HG03025 (cell line): Measurements from ENCODE around the gene DNAH11.

Source experiments
- ATAC-seq: cut with Tn5 transposase; IDR thresholded peaks from one replicate; pipeline ENCODE4 v1.9.1; 2021; ENCODE audit warnings: mild to moderate bottlenecking, moderate library complexity; ENCODE audit not compliant: unreplicated experiment, low FRiP score

The DNAH11 gene

DNA sequence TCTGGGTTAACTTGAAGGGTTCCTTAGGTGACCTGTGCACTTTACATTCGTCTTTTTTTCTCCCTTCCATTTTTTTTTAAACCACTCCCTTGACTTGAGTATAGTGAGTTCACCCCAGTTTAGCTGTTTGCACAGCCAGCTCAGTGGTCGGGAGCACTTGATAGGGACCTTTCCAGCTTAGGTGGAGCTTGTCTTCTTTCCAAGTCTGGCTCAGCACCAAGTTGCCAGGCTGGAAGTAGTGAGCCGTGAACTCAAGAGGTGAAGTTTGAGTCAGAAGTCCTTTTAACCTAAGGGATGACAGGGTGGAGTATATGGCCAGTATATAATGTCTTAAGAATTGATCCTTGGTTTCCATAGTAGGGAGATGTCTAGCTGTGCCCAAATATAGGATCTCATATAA is 7.2 kb downstream of the DNAH11 start:
- ATAC-seq = no peak

DNA sequence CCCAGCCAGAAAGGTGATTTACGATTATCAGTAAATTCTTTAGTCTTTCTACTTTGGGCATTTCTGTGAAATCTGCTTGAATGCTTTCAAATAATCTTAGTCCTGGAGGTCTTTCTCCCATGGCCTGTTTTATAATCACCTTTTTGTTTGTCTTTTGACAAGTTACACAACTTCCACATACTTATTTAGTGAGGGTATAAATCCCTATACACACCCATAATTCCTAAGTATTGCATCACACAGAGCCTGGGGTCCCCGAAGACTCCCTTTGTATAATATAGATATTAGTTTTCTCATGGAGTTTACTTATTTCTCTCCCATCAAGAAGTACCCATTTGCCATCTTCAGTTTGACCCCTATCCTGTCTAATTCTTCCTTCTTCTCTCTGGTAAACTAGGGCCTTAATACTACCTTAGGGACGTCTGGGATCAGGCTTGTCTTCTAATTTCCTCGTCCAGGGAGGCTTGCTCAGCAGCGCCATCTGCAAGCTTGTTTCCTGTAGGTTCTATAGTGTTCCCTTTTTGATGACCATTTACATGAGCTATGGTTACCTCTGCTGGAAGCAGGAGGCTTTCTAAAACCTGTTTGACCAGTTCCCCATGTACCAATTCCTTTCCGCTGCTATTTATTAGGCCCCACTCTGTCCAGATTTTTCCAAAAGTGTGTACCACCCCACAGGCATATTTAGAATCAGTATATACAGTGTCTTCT is 8.1 kb downstream of the DNAH11 start:
- ATAC-seq = no peak

DNA sequence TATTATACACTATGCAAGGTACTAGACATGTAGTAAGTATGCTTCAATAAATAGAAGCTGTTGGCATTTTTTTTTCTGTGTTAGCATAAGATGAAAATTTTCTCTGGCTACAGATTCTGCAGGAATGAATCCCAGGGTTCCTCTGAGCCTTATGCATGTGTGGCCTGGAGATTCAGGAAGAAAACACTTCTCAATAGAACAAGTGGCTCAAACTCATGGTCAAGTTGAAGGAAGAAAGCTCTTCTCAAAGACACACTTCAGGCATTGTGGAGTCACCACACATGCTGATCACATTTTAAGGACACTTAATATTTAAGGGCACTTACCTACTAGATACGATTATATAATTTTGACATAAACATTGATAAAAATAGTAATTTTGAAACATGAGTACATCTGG is 19.5 kb downstream of the DNAH11 start:
- ATAC-seq = no peak

DNA sequence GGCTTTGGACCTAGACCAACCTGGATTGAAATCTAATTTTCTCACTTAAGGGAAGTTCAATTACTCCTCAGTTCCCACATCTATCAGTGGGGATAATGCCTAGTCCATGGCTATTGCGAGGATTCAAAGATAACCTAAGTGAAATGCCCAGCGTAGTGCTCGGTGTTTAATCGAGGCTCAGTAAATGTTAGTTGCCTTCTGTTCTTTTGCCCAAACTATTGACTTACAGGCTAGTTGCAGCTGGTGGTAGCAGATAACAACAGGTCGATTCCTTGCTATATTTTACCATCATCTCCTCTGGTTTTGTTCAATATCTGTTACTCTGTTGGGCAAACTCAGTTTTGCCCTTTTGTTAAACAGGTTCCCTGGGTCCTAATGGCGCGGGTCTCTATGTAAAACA is 22.8 kb downstream of the DNAH11 start:
- no peak for ATAC-seq

DNA sequence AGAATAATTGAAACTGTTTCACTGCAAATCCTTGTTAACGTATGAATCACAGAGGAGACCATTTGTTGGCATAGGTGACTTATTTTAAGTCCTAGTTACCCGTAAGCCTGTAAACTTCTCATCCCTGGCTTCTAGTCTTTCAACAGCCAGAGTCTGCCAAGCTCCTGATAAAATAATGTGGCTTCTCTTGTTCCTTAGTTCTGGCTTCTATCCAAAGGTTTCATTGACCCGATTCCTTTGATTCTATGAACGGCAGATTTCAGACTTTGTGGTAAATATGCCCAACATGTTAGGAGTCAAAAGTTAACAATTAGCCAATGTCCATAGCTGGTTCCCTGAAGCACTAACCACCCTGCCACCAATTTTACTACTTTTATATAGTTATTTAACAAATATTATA is 23.3 kb downstream of the DNAH11 start:
- no peak for ATAC-seq

DNA sequence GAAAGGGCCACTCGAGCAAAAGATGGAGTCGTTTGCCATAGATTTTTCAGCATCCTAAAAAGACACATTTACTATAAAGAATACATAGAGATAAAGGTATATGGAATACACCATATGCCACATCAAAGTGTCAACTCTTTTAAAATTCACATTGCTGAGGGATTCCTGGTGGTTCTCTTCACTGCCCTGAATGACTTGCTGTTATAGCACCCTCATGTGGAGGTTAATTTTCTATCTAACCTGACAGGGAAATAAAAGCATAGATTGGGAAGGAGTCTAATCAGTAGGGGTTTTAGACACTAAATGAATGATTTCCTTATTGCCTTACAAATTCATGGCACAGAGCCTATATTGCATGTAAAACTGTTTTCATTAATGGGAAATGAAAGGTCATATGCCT is 25.9 kb downstream of the DNAH11 start:
- no peak for ATAC-seq

DNA sequence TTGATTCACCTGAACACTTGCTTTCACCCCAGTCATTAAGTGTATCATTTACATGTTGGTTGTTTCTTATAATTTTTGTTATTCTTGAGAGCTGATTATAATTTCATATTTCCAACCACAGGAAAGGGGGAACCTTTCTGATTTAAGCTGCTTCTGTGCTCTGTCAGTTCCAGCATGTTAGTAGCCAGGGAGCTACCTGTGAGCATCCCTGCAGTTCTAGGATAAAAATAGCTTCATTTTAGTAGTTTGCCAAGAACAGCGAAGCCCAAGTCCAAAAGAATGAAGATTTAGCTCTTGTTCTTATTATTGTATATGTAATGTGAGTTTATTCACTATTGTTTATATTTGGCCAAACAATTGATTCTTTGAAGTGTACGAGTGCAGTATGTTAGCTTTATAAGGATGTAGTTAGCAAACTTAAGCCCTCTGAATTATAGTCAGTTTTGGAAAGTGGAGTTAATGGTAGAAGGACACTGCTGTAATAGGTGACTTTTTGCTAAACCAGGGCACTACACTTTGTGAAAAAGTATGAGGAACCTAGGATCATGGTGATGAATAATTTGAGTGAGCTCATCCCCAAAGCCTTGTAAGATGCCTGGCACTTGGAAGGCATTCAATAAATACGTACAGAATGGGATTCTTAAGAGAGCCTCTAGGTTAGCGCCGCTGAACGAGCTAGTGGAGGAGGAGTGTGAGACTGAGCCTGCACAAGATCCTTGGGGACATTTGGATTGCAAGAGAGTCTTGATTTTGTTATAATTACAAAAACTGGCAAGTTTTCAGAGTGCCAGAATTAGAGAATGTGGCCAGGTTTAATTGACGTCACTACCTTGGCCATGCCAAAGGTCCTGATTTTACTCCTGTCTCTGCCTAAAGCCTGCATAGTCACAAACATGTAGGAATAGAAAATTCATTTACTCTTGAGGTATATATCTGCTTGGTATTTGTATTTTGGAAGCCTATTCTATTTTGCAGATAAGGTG is 29.8 kb downstream of the DNAH11 start:
- ATAC-seq = no peak

DNA sequence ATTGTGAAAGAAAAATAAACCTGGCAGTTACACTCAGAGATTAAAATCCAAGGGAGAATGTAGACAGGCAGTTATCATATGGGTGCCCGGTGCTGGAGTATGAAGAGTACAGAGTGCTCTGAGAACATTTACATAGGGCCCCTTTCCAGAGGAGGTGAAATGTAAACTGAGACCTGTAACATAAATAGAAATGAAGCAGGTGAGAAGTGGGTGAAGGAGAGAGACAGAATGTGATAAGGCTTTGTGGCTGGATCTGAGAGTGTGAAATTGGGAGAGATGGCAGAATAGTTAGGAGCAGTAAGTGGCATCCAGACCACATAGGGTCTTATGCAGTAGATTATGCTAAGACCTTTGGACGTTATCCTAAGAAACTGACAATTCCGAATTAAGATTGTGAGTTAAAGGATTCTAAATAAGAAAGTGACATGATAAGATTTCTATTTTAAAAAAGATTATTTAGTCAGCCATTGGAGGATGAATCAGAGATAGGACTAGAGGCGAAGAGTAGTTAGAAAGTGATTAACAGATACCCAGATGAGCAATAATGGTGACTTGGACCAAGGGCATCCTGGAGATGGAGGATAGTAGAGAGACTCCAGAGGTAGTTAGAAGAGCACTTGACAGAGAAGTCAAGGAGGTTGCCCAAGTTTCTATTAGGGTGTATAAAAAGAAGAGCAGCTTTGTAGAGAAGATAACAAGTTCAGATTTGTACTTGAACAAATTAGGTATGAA is 36.7 kb downstream of the DNAH11 start:
- ATAC-seq = no peak

DNA sequence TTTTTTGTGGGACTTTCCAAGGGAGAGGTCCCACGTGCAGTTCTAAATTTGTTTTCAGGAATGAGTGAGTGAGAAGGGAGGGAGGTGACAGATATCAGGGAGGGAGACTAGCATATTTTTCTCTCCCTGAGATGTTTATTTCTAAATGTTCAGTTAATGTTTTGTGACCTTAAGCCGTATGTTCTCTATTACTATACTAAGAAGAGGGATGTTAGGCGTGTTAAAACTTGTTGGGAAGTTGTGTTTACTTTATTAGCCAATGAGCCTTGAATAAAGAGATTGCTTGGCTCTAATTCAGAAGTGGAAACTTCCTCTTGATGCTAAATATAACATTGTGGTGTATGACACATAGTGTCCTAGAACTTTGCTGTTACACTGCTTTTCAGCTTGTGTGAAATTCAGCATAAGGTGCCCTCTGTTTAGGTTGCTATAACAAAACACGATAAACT is 37.3 kb downstream of the DNAH11 start:
- ATAC-seq = no peak

DNA sequence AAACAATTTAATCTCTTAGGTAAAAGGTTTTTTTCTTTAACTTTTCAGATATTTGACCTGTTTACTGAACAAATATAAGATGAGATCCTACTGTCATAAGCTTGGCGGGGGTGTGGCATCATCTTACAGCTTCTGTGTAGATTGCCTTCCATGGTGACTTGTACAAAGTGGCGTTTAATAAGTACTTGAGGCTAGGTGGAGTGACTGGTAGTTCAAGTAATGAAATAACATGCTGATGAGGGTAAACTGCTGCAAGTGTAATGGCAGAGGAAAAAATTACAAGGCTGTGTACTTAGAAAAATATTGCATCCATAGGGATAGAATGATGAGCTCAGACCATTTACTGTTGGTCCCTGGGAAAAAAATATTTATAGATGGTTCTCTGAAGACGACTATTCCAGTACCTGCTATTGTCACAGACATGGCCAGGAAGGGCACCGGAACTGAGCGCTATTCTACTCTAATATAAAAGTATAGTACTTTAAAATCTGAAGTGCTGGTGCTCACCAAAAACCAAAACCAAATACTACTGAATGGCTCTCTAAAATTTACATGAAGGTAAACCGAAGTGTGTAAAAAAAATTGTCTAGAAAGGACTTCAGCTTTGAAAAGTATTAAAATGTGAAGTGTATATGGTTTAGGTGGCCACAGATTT is 42.4 kb downstream of the DNAH11 start:
- no peak for ATAC-seq

DNA sequence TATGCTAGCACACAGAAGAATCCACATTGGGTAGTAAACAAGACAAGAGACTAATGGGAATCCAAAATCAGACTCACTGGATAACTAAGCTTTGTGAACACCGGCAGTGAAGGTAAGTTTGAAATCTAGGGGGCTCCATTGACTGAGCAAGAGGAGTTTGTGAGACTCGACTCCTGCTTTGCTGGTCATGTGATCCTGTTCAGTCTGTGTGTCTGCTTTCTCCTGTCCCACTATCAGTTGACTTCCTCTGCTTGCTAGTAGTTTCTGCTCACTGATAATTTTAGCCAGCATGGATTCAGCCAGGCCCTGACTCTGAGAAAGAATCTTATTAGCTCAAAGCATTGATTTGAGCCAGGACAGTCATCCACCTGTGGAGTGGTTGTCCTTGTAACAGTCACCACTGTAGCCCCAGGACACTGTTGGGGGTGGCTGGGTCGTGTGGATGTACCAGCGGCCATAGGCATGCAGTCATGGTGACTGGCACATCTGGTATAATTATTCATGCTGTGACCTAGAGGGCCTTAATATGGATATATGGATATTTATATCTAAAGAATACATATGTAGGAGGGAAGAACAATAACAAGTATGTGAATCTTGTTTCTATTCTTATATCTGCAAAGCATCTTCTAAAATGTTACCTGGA is 44.4 kb downstream of the DNAH11 start:
- ATAC-seq = no peak

DNA sequence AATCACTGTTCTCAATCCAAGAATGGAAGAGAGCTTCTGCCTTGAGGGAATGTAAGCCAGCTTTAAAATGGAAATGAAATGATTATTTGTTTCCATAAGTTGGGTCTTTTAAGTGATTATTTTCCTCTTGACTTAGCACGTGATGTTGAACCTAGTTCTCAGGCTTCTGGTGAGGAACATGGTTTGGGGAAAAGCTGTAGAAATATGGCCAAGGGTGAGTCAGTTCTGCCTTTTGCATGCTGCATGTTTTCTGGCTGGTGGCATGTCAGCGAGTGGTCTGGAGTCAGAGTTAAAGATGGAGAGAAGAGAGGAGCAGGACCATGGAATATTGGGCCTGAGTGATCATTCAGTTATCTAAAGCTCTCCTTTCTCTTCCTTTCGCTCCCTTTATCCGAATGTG is 54.0 kb downstream of the DNAH11 start:
- ATAC-seq = no peak

DNA sequence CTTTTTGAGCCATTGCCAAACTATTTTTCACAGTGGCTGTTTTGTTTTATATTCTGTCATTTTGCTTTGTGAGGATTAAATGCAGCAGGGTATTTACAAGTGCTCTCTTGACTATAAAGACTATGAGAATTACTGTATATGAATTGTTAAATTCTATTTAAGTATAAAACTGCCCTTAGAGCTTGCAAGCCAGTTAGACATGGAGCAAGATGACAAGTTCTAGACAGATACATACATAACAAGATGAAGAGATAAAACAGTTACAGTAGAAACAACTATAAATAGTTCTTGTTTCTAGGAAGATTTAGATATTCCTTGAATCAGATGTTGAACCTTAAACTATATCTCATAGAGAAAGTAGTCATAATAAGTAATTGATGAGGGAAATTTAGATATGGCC is 60.6 kb downstream of the DNAH11 start:
- no peak for ATAC-seq

DNA sequence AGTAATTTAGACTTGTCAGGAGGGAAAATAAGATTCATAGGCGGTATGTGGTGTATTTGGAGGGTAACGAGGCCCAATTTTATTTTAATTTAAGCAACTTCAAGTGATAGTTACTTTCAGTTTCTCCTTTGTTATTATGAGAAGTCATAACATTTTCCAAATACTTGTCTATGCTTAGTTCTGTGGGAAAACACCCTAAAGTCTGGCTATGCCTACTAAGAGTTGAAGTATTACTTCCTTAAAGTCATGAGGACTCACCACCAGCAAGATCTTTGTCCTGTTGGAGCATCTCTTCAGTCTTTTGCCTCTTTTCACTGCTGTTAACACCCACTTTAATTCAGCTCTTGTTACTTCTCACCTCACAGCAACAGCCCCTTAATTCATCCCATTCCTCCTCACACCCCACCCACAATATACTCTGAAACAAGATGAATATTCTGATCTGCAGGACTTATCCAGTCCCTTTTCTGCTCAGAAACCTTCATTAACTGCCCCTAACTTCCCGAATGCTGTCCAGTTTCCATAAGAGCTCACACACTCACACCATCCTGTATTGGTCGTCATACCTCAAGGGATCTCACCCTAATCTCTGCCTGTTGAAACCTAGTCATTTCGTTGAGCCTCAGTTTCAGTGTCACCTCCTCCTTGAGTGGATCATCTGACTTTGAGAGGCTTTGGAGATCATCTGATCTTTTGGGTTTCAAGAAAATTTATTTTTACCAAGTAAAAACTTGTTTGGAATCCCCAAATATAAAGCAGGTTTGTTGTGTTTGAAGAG is 61.3 kb downstream of the DNAH11 start:
- no peak for ATAC-seq

DNA sequence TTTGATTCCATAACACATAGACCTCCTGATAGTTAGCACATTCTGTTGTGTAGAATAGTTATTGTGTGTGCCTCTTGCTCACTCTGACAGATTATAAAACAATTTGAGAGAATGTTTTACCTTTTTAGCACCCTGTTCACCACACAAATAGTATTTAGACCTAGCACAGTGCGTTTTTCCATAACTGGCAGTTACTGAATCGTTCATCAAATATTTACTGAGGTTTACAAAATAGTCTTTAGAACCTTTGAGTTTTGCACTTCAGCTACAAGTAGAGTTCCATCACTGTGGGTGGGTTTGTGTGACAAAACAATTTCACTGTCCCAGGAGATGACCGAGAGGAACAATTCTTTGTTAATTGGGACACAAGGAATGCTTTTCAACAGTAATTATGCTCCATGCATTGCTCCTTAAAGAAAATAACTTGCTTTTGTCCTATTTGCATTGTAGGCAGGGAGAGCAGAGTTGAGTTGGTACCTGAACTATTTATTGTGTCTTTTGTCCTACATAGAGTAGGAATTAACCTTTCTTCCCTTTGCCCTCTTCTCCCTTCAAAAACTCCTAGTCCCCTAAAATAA is 62.3 kb downstream of the DNAH11 start:
- ATAC-seq = no peak

DNA sequence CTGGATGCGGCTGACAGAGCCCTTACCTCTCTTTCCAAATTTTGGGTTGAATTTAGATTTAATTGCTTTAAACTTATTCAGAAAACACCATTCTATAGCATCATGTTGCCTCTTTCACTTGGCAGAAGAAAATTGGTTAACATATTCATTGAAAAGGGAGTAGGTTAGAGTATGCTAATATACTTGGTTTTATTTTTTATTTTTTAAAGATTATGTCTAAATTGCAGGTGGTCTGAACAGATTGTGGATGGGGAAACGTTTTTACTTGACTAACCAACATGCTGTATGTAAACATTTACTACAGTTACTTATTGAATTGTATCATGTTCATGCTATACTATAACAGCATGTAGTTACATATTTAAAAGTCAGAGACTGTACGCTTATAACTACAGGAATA is 65.6 kb downstream of the DNAH11 start:
- ATAC-seq = no peak

DNA sequence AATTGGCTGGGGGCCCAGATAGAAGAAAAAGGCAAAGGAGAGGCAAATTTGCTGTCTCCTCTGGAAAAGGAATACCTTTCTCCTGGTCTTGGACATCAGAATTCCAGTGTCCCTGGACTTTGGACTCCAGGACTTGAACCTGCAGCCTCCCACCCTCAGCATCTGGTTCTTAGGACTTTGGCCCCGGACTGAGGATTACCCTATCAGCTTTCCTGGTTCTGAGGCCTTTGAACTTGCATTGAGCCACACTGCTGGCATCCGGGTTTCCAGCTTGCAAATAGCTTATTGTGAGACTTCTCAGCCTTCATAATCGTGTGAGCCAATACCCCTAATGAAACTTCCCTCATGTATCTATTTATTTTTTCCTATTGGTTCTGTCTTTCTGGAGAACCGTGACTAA is 68.3 kb downstream of the DNAH11 start:
- no peak for ATAC-seq

DNA sequence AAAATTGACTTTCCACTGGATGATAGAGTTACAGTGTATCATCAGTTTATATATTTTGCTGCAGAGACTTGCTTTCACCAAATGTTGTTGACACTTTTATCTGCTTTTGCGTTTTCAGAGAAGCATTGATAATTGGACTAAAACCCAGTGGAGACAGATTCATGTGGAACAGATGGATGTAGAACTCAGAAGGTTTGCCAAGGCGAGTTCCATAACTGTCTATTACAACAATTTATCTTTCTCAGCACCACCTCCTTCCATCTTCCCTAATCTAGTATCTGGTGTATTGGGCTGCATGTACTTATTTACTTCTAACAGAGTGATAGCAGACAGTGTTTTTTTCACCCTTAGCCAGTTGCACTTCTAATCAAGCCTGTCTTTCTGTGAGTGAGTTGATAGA is 73.3 kb downstream of the DNAH11 start:
- no peak for ATAC-seq
